ENCODE results near the gene MSL2. TPM values are rescaled to one million over a fixed set of nuclear protein-coding genes. Genes with fewer than 3 reads are reported as not detected.

Gene MSL2
- total and polyA plus RNA-seq, 4 experiments from 2014 or later: 36.3 to 103 (median 69.9) TPM

DNA sequence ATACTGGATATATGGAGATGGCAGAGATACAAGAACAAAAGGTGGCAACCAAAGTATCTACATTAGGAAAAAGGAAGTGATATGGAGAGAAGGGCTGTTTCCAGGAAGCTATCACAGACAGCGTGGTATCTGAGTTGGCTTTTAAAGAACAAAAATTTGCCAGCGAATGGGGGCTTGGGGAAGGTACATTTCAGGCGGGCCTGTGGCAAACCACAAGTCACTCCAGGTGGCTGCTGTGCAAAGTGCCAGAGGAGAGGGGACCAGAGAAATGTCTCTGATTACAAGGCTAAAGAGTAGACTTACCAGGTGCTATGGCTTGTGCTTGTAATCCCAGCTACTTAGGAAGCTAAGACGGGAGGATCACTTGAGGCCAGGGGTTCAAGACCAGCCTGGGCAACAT is 91.1 kb downstream of the MSL2 start:
- no peaks in the 10 kb centered on the region for H3K9me3 ChIP-seq (ENCODE audit: control insufficient read depth in 1 of 2, low read length in 2 of 2)
- DNase-seq: no peak
- intact Hi-C loops (cut with micrococcal nuclease): no loop called here
- CTCF ChIA-PET (ENCODE audit: partially characterized antibody): no interaction called here
- H3K27me3 ChIP-seq (ENCODE audit: insufficient read depth, low read length): no peaks in the 10 kb centered on the region
- Mint-ChIP-seq H3K4me1 (peaks cover 0 to 6% (median 2%) of the 10 kb centered on the region in 4 donors), H3K4me3 (no peak overlapping the region), H3K36me3 (peaks cover 1 to 20% of the 10 kb centered on the region in 2 donors), H3K9me3 (no peaks in the 10 kb centered on the region), H3K27me3 (no peaks in the 10 kb centered on the region), H3K27ac (peak overlapping the region in 1 of 7 donors; percentile 11)
- H3K4me1 ChIP-seq (ENCODE audit: insufficient read depth, low read length): no peaks in the 10 kb centered on the region
- POLR2A ChIA-PET (ENCODE audit: partially characterized antibody): no interaction called here
- H3K27ac ChIP-seq (ENCODE audit: low read depth, low read length): no peak overlapping the region
- H3K4me3 ChIP-seq (ENCODE audit: low read length in 2 of 2): no peak overlapping the region
- no peaks in the 10 kb centered on the region for H3K36me3 ChIP-seq (ENCODE audit: insufficient read depth, low read length)

Other genes starting within 250 kb of the MSL2 start
- under 1 TPM; 0.25 to 0.81 TPM for gene PPP2R3A, start 230.6 kb downstream of the MSL2 start, total RNA-seq
- under 1 TPM in 1 of 2 donors, not detected in 1; 0.24 TPM for gene PPP2R3A, start 230.6 kb downstream of the MSL2 start, polyA plus RNA-seq
- 10 to 100 TPM; 12.1 to 12.4 TPM for gene PCCB, start 54.0 kb upstream of the MSL2 start, total RNA-seq
- 10 to 100 TPM; 26.3 to 47.1 TPM for gene PCCB, start 54.0 kb upstream of the MSL2 start, polyA plus RNA-seq

Measured in CD4-positive, alpha-beta memory T cell (primary cell).